ENCODE results near the gene MN1.

The MN1 gene

DNA sequence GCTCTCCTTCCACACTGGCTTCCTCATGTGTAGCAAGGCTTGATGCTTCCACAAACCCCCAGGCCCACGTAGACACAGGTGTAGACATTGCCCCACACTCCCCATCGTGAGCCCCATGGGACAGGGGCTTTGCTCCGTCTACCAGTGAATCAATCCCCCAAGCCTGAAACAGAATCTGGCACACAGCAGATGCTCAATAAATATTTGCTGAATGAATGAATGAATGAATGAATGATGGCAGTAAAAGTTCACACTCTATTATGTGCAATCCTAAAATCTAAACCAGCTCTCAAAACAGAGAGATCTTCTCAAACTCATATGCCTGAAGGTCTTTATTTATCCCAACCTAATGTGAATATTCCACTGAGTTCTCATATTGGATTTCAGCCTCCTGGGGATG, 69.9 kb downstream of the MN1 start:
- DNase-seq = no peak

DNA sequence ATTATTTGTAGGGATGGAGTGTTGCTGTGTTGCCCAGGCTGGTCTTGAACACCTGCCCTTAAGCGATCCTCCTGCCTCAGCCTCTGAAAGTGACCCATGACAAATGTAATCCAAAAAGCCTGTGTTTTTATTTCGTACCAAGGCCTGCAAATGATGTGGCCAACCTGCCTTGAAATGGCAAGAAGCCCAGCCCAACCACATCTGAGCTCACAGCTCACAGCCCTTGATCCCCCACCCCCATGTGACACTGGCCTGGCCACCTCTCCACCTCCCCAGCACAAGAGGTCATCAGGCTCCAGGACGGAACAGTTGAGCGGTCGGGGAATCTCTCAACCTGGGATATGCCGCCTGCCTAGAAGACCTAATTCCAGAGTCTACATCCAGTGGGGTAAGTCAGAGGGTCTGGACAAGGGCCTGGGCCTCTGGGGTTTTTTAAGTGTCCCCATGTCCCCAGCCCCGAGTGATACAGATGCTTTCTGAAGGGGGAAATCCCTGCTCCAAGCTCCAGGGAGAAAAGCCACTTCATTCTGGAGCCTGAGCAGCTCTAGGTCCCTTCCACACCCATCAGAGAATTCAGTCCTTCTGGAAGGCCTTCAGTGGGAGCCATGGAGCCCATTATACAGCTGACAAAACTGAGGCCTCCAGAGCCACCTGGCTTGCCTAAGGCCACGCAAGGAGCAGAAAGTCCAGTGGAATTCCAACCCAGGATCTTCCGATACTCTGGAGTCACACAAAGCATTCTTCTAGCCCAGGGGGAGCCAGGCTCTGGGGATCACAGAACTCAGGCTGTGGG, 70.7 kb downstream of the MN1 start:
- DNase-seq = no peak

DNA sequence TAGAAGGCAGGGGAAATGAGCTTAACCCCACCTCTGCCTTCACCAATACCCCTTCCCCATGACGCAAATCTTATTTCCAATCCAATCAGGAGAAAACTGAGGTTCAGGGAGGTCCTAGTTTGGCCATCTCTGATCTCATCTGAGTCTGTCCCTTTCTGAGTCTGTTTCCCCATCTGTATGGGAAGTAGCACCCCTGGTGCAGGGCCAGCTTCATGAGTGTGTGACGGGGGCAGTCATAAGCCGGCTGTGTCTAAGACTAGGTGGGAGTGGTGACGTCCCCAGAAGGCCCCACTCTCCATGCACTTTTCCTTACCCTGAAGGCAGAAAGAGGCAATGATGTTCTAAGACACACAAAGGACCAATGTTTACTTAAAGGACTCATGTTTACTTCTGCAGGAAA, 72.3 kb downstream of the MN1 start:
- DNase-seq = no peak

DNA sequence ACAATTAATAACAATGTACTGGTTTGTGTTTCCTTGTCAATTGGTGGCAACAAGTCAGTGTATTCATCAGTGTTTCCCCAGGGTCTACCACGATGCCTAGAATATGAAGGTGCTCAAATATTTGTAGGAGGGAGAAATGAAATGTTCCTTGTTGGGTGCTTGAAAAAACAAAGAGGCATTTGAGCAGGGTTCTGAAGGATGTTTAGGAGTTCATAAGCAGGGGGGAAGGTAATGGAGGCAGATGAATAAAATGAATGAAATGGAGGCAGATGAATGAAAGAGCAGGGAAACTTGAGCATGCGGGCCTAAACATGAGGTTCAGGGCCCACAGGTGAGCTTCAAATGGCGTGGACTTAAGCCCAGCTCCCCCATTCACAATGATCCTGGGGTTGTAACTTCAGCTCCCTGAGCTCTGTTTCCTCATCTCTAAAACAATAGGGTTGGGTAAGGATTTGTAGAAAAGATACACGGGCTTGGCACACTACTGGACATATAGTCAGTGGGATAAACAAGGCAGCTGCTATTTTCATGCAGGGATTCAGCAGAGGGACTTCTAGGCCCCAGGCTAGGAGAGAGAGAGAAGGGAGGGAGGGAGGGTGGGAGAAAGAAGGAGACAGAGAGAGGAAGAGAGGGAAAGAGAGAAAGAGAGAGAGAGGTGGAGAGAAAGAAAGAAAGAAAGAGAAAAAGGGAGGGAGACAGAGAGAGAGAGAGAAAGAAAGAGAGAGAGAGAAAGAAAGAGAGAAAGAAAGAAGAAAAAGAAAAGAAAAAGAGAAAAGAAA, 73.7 kb downstream of the MN1 start:
- no peak for DNase-seq

DNA sequence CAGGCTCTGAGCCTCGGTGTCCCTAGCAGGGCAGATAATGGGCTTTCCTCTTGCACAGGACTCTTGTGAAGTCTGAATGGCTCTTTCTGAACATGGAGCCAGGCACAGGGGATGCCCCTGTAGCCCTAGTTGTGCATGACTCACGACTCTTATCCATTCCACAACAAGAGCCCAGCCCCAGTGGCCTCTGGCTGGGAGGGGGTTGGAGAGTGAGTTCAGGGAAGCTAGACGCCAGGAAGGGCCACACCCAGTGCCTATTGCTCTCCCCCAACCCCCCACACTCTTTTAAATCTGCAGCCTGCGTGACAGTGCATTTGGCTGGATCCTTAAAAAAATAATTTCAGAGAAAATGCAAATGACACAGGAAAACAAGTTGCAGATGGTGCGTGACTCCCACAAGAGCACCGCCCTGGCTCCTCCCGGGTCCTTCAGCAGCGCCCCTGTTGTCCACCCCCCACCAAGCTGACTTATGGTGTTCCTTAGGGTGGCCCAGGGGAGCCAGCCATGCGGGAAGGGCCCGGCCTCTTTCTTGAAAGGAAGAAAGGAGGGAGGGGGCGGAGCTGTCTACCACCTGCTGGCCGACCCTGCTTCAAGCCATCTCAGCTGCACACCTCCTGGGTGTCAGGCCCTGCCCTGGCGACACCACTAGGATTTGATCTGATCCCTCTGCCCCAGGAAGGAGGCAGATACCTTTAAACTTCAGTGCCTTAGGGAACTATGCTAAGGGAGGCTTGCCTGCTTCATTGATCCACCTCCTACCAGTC, 74.7 kb downstream of the MN1 start:
- no peak for DNase-seq

DNA sequence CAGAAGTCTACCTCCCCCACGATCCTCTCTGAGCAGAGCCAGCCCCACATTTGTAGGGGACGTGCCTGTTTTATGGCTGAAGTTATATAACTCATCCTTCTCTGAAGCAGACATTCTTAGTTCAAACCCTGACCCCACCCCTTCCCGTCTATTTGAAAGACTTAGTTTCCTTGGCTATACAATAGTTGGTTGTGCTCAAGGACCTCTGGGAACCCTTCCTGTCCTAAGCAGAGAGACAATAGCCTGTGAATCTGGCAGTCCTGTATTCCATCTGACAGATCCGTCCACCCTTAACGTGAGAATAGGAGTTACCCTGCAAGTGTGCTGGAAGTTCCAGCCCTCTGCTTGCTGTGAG, 75.2 kb downstream of the MN1 start:
- no peak for DNase-seq

DNA sequence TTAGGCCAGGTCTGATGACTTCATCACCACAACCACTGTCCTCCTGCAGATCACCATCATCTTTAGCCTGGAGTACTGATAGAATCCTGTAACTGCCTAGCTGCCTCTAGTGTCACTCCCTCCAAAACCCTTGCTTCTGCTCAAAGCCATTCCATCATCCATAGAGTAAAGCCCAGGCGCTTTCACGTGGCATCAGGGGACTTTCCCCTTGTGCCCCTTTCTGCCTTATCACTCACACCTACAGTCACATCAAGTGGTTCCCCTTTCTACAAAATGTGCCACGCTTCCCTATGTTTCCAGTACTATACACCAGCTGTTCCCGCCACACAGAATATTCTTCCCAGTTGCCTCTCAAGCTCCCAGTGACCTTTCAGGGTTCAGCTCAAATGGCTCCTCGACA, 75.9 kb downstream of the MN1 start:
- no peak for DNase-seq

DNA sequence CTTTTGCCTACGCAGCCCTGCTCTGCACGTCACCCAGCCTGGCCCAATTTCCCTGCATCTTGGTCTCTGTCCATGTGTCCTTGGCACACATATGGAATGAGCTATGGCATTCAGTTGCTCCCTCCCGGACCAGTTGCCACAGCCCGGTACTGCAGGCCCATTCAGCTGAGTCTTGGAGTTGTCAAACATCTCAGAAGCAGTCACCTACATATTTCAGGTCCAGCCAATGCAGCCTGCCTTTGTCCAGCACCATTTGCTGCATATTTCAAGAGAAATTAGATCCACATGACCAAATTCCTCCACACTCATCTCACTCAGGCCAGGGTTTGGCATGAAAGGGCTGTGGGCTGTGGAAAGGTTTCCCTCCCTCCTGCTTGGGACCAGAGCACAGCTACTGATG, 76.8 kb downstream of the MN1 start:
- no peak for DNase-seq

DNA sequence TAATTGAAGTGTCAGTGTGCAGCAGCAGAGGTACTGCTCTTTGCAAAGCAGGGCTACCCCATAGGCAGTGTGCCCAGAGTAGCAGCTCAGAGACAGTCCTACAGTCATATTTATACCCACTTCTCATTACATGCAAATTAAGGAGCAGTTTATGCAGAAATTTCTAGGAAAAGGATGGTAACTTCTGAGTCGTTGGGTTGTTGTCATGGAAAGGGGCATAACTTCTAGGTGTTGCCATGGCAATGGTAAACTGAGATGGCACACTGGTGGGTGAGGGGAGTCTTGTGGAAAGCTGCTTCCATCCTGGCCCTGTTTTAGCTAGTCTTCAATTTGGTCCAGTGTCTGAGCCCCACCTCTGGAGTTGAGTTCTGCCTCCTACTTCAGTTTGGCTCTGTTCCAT, 77.4 kb downstream of the MN1 start:
- no peak for DNase-seq

DNA sequence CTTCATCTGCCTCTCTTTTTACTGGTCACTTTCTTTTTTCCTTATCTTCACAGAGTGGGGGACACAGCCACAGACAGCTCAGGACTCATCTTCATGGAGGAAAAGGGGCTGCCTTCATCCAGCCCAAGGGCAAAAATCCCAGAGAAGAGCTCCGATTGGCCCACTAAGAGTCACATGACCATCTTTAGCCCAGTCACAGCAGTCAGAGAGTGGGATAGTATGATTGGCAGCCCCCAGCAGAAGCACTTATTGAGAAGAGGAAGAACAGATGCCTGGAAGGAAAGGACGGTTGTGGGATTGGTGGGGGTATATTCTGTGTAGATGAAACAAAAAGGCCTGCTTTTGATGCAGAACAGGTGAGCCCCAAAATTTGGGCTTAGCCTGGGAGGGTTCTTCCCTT, 77.8 kb downstream of the MN1 start:
- no peak for DNase-seq

DNA sequence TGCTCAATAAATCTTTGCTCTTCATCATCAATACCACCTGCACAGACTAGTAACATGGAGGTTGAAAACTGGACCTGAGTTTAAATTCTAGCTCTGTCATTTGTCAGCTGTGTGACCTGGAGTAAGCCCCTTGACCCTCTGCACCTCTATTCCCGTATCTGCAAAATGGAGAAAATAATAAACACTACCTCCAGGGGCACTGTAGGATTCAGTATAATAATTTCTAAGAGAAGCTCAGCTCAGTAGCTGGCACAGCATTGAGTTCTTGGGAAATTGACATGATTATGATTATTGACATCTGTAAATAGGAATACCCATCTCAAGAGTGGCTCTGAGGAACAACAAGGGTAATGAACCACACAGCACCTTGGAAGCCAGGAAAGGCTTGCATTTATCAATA, 78.4 kb downstream of the MN1 start:
- no peak for DNase-seq

DNA sequence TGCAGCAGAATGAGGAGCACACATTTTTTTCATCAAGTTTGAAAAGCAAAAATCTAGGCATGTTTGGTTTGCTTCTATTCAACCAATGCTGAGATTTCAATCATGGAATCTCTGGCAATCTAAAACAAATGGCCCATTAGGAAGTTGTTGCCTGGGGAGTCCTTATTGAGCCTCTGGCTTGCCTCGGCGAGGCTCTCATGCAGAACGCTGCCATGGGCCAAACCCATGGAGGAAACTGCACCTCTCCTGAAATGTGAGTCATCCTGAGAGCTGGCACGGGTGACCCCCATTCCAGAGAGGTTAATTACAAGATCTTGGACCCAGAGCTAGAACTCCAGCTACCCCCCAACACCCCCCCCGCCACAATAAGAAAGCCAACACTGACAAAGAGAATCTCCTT, 80.7 kb downstream of the MN1 start:
- DNase-seq = no peak

DNA sequence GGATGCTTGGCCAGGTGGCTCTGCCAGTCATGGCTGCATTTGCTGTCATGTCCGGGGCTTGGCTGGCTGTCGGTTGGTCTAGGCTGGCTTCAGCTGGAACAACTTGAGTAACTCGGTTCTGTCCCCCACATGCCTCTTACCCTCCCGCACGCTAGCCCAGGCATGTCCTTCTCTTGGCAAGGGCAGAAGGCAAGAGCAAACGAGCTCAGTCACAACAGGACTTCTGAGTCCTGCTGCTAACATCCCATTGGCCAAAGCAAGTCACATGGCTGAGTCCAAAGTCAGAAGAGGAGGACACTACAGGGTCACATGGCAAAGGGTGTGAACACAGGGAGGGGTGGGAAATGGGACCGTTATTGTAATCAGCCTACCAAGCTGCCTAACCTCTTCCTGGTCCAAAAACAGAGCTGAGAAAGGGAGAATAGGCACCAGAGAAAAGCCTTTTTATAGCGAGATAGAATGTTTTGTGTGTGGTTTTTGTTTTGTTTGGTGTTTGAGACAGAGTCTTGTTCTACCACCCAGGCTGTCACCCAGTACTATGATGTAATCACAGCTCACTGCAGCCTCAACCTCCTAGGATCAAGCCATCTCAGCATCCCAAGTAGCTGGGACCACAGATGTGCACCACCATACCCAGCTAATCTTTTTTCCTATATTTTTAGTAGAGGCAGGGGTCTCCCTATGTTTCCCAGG, 81.9 kb downstream of the MN1 start:
- no peak for DNase-seq

DNA sequence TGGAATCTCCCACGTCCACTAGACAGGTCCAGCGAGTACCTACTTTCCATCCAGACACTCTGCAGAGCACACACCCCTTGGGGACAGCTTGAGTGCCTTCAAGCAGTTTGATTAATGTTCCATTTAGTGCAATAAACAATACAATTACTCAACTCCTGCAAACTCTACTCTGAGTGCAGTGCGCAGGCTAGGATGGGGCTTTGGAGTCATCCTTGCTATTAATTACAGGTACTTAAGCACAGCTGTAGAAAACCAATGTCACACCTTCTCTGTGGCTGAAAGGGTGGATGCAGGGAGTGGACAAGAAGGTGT, 82.6 kb downstream of the MN1 start:
- no peak for DNase-seq

DNA sequence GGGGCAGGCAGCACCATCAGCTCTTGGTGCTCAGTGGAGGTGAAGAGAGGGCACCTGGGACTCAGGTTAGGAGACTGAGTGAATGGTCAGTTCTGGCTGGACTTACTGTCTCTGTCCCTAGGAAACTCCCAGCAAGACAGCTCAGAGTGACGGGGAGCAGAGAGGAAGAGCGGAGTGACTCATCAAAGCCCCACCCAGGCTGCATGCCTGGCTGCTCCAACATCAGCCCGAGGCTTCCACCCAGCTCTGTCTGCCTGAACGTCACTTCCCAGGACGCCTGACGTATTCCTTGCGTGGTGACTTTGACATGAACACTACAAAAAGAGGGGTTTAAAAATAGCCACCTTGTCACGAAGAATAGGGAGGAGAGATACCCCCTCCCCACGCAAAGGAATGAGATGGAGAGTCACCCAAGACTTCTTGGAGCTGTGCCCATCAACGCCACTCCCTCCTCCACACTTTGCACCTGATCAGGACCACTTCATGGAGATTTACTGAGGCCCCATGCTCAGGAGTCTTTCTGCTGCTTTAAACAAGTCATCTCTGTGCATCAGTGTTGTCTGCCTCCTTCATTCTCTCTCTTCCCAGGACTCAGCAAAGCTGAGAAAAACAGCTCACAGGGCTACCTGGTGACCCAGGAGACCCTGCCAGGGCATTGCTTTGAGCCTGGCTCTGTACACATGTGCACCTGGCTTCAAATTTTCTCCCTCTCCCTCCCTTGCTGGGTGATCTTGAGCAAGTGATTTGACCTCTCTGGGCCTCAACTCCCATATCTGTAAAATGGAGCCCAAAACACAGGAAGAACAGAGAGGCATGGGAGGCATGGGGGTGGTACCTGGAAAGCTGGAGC, 83.1 kb downstream of the MN1 start:
- no peak for DNase-seq

DNA sequence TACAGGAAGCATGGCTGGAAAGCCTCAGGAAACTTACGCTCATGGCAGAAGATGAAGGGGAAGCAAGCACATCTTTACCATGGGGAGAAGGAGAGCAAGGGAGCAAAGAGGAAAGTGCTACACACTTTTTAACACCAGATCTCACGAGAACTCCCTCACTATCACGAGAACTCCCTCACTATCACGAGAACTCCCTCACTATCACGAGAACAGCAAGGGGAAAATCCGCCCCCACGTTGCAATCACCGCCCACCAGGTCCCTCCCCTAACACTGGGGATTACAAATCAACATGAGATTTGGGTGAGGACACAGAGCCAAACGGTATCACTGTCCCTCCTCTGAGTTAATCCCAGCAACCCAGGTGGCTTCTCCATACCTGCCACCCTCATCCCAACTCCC, 84.5 kb downstream of the MN1 start:
- no peak for DNase-seq

DNA sequence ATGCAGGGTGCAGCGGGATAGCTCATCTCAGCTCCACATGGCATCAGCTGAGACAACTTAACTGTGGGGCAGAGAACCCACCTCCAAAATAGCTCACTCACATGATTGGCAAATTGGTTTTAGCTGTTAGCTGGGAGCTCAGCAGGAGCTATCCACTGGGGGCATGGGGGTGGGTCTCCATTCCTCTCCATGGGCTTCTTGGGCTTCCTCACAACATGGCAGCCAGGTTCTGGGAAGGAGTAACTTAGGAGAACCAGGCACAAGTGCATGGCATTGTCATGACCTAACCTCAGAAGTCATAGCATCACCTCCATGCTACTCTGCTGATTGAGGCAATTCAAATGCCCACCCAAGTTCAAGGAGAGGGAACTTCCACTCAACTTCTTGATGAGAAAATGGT, 85.5 kb downstream of the MN1 start:
- no peak for DNase-seq

DNA sequence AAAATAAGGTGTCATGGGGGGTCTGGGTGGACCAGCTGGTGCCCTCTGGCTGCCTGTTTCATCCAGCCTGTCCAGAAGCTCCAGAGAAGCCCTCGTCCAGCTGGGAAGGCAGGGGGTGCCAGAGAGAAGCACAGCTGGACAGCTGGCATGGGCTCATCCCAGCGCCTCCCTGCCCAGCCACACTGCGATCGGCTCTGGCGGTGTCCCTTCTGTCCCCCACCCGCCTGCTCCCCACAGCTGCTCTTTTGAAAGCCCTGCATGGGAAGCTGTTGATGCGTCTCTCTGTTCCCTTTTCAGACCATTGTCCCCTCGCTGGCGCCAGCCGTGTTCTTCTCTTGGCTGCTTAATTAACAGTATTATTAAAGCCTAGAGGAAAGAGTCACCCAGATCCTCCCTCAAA, 86.5 kb downstream of the MN1 start:
- no peak for DNase-seq

DNA sequence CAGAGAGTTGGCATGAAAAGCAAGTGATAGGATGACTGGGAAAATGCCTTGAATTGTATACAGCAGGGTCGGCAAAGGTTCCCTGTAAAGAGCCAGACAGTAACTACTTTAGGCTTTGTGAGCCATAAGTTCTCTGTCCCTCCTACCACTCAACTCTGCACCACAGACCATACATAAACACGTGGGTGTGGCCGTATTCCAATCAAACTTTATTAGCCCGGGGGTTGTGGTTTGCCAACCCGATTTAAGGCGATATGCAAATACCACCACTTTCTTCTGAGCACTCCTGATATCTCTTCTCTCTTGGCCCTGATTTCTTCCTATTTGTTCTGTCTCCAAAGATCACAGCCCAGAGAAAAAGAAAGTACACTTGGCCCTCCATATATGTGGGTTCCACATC, 87.5 kb downstream of the MN1 start:
- no peak for DNase-seq

DNA sequence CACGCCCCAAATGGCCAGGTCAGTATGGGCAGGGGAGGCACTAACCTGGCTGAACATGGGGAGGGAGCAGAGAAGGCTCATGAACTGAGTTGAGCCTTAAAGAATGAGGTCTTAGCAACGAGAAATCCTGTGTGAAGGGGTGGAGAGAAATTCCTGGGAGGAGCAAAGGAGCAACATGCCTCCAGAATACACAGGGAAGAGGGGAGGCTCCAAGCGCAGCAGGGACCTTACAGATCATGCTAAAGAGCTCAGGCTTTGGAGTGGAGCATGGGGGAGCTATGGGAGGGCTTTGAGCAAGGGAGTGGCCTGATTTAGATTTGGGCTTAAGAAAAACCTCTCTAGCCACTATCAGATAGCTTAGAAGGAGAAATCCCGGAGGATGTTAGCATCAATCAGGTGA, 88.1 kb downstream of the MN1 start:
- DNase-seq = no peak

DNA sequence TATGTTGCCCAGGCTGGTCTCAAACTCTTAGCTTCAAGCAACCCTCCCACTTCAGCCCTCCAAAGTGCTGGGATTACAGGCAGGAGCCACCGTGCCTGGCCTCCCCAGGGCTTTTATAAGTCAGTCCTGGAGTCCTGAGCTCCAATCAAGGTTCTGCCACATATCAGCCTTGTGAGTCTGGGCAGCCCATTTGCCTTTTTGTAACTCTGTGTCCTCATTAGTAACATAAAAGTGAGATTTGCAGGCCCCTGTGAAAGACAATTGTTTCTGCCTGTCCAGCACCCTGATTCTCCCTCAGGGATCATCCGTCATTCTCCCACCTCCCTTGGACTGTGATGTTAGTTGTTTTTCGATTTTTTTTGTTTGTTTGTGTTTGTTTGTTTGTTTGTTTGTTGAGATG, 89.8 kb downstream of the MN1 start:
- no peak for DNase-seq

DNA sequence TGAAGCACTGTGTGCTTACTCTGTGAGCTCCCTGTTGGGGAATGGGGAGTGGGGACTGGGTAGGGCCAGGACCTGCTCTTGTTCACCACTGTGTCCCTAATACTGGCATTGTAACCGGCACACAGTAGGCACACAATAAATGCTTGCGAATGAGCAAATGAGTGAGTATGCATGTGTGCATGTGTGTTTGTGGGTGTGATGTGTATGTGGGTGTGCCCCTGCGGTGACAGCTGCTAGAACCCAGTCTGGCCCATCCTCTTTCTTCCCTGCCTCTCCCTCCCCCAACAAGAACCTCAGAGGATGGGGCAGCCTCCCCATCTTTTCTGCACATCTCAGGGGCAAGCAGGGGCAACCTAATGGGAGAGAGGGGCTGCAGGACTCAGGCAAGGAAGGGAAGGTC, 90.5 kb downstream of the MN1 start:
- no peak for DNase-seq
